HL-60 (cell line): ENCODE measurements around the gene EPS15.

Source experiments
- DNase-seq, 2 experiments: peaks; one replicate each; pipeline ENCODE4 v3.0.0-alpha.2; 2010 to 2020; ENCODE audit warnings: low read depth in 1 of 2, low spot score in 1 of 2
- H3K27ac ChIP-seq: fragments of 250-450 bp; sonication (Bioruptor Pico); replicated peaks from 2 replicates; pipeline ENCODE4 v1.5.1; 2020; ENCODE audit warnings: mild to moderate bottlenecking, moderate library complexity
- H3K27me3 ChIP-seq: fragments of 250-450 bp; sonication (Bioruptor Pico); 2 replicates; pipeline ENCODE4 v1.5.1; 2021; ENCODE audit warnings: mild to moderate bottlenecking, moderate library complexity; ENCODE audit not compliant: insufficient read depth, poor library complexity, severe bottlenecking
- H3K4me3 ChIP-seq: replicated peaks from 2 replicates; pipeline ENCODE4 v1.5.1; 2011; ENCODE audit warnings: mild to moderate bottlenecking, control low read depth, low read length; ENCODE audit not compliant: insufficient read depth
- CTCF ChIP-seq: IDR thresholded peaks from one replicate; pipeline ENCODE4 v1.5.1; 2011; ENCODE audit warnings: low read length, control low read depth, inconsistent platforms; ENCODE audit not compliant: insufficient read depth
- GABPA ChIP-seq: IDR thresholded peaks from 2 replicates; pipeline ENCODE4 v1.6.1; 2012; ENCODE audit warnings: low read depth
- POLR2AphosphoS5 ChIP-seq: IDR thresholded peaks from 2 replicates; pipeline ENCODE4 v1.6.1; 2012; ENCODE audit warnings: low read depth
- REST ChIP-seq: IDR thresholded peaks from 2 replicates; pipeline ENCODE4 v1.6.1; 2012; ENCODE audit warnings: low read depth; ENCODE audit not compliant: insufficient replicate concordance
- SPI1 ChIP-seq: IDR thresholded peaks from 2 replicates; pipeline ENCODE4 v1.6.1; 2012; ENCODE audit warnings: low read depth, mild to moderate bottlenecking, borderline replicate concordance

EPS15 gene

GRCh38 chr1:51558375-51558924 lies 39.4 kb upstream of the EPS15 start:
- no peak for DNase-seq
- TF ChIP-seq SPI1 = no peak
- no peak for TF ChIP-seq GABPA
- TF ChIP-seq CTCF = no peak
- TF ChIP-seq REST = no peak
- TF ChIP-seq POLR2AphosphoS5 = no peak
- Histone ChIP-seq H3K27me3 (no peaks in the 10 kb centered on the region), H3K27ac (no peak overlapping the region), H3K4me3 (no peak overlapping the region)

- H3K27me3 ChIP-seq = no peaks in the 10 kb centered on the region
- H3K4me3 ChIP-seq = no peak overlapping the region
- H3K27ac ChIP-seq = no peak overlapping the region
- DNase-seq = no peak
- no peak for TF ChIP-seq GABPA
- no peak for TF ChIP-seq SPI1
- TF ChIP-seq POLR2AphosphoS5 = no peak
- no peak for TF ChIP-seq REST
- no peak for TF ChIP-seq CTCF
Measured at GRCh38 chr1:51557168-51557567, 38.1 kb upstream of the EPS15 start.

- TF ChIP-seq SPI1 (no peak), POLR2AphosphoS5 (no peak), REST (no peak), GABPA (no peak)
Measured at GRCh38 chr1:51555866-51556619, 37.0 kb upstream of the EPS15 start.

More at GRCh38 chr1:51555866-51556619, 37.0 kb upstream of the EPS15 start:
- H3K4me3 ChIP-seq = no peak overlapping the region
- no peaks in the 10 kb centered on the region for H3K27me3 ChIP-seq
- H3K27ac ChIP-seq = no peak overlapping the region
- no peak for DNase-seq
